ENCODE data around the gene TICAM2.

Gene TICAM2

DNA sequence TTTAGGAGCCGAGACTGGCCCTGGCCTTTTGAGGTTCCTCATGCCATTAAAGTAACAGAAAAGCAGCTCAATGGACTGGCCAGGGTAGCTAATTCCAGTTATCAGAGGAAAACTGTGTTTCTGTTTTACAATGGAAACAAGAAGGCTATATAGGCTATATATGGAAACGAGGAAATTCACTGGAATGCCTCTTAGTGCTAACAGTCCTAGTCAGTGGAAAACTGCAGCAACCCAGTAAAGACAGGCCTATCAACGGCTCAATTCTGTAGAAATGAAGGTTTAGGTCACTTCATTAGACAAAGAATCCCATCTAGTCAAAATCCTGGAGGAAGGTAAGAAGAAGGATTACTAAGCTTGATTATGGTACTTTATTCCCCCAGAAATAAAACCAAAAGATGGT, 3.2 kb upstream of the TICAM2 start:
- no peak for DNase-seq

DNA sequence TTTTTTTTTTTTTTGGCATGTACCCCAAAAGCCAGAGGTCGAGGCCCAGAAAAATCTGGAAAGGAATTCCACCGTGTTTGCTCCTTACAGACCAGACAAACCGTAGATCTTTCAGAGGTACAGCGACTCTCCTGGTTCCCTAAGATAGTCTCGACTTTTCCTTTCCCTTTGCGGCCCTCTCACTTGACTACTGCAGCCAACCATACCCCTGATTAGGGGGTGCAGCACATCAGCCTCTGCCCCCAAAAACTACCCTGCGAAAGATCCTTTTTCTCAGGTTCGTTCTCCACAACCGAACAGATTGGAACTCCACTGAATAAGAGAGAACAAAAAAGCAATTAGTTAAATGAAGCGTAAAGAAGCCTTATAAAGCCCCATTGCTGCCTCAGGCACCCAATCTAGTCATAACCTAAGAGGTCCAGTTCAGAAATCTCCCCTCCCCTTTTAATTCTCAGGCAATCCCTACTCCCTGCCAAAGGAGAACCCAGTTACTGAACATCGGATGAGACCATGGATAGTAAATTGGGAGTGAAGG, 379 bp upstream of the TICAM2 start:
- DNase-seq = no peak

- no peak for DNase-seq
Observed at GRCh38 chr5:115600766-115601165, 1.5 kb downstream of the TICAM2 start.

GRCh38 chr5:115599924-115600323, 2.4 kb downstream of the TICAM2 start:
- DNase-seq = no peak

DNA sequence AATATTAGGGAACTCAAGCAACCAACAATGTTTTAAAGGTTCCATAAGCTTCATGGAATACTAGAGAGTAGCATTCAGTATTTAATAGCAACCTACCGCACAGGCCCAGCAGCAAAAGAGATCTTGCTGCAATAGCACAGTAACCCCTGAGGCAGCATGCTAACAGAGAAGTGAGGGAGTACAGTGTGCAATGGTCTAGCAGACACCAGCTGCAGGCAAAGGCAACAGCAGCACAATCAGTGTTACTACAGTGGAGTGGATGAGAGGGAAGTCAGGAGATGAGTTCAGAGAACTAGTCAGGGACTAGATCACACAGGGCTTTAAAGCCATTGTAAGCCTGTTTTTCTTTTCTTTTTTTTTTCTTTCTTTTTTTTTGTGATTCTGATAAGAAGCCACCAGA, 2.8 kb downstream of the TICAM2 start:
- DNase-seq = peak; percentile 53 to 73

- no peak for DNase-seq
Observed at GRCh38 chr5:115594128-115595047, 7.9 kb downstream of the TICAM2 start.

GRCh38 chr5:115589043-115589442, 13.2 kb downstream of the TICAM2 start:
- DNase-seq = no peak

DNA sequence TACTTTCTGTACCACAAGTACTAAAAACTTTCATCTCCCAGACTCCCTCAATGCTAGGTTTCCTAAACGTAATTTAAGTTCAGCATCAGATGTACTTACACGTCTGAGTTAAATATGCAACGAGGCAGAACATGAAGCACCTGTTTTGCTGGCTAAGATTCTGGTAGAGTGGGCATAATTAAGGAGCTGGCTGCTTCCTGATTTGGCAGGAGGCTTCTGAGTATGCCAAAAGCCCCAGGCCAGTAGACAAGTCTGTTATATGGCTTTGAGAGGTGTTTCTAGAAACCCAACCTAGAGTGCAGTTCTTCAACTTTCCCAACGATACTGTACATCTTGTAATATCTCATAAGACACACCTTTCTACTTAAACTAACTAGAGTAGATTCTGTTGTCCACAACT, 13.6 kb downstream of the TICAM2 start:
- DNase-seq = no peak

- DNase-seq = peak; percentile 32 to 49
Observed at GRCh38 chr5:115586525-115587146, 15.6 kb downstream of the TICAM2 start.

DNA sequence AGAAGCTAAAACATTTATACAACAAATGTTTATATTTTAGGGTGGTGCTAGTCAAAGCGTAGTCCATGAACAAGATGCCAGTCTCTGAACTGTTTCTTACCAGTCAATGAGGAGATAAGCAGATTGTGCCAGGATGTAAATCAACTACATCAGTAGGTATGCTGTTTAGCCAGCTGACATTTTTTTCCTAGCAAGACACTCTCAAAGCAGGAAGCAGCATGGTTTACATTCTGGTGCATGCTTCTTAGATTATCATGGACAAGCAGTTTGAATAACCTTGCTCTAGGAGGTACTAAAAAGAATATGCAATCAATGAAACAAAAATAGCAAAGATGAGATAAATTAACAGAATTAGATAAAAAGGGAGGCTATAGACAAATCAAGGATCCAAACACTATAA, 17.0 kb downstream of the TICAM2 start:
- DNase-seq = no peak

GRCh38 chr5:115584501-115584900, 17.8 kb downstream of the TICAM2 start:
- no peak for DNase-seq

DNA sequence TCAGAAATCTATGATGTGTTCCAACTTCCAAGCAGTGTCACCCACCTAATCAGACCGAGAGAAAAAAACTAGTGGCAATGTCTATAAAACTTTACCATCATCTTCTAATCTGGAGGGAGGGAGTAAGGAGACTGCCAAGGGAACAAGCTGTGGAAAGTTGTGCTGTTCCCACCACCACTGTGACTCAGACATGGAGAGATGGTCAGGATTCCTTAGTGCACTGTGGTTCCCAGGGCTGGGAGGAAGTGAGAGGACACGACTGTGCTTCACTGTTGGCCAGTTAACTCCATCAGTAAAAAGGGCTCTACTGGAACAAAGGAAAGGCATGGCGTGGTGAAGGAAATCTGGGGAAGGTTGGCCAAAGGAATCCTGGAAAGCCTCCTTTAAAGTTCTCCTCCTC, 18.8 kb downstream of the TICAM2 start:
- DNase-seq = no peak

DNA sequence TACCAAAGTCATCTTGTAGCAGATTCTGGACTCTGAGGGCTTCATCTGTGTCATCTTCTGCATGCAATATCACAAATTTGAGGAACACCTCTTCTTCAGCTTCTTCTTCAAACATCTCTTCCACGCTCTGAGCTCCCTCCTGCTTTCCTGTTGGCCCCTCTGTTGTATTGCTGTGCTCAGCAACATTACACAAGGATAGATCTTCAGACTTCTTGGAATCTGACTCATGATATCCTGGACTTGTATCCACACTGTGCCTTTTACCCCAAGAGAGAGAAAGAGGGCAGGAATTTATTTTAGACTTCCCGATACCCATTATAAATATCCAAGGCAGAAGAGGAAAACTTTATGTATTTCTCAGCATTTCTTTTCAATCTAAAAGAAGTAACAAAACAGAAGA, 21.3 kb downstream of the TICAM2 start:
- DNase-seq = no peak

DNA sequence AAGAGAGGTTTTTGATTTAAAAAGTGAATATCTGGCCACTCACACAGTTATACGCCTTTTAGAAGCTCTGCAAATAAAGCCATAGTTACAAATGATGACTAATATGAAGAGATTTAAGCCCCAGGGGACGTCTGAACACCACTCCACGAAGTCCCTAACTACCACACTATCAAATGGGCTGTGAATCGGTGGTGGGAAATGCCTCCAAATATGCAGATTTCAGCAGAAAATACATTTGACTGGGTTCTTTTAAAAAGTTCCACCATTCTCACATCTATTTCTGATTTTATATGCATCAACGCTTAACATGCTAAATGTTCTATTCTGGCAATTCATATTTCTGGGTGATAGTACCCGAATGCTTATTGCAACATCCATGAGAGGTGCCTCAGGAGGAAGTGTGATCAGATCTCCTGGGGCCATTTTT, 22.5 kb downstream of the TICAM2 start:
- DNase-seq = no peak

- DNase-seq = no peak
Observed at GRCh38 chr5:115579216-115579615, 23.1 kb downstream of the TICAM2 start.

- DNase-seq = no peak
Observed at GRCh38 chr5:115578657-115579056, 23.6 kb downstream of the TICAM2 start.

DNA sequence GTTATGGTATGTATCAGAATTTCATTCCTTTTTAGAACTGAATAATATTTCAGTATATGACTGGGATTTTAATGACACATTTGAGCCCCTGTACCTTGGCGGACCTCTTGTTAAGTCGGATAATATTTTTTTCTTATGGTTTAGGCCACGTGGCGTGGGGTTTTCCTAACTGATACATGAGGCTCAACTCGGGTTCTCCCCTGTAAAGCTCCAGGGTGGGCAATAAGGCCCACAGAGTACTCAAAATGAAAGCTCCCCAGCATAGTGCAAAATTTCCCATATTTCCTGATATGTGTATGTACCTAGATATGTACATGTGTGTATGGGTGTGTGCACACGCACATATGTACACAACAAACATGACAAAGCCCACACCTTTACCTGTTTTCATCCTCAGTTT, 24.5 kb downstream of the TICAM2 start:
- DNase-seq = no peak

GRCh38 chr5:115577329-115577728, 24.9 kb downstream of the TICAM2 start:
- DNase-seq = no peak

GRCh38 chr5:115575167-115576070, 26.9 kb downstream of the TICAM2 start:
- no peak for DNase-seq

DNA sequence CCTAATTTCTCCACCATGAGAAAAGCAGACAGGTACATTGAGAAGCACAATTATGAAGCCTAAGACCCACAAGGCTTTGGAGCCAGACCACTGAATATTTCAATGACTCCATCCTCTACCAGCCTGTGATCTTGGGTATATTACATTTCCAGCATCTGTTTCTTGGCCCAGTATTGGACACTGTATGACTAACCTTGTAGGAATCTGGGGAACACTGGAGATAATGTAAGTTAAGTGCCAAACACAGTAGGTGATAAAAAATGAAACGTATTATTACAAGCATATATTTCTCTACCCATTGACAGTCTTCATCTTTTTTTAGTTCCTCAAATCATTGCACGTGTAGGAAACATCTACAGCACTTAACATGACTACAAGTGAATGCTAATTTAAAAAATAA, 29.1 kb downstream of the TICAM2 start:
- no peak for DNase-seq

DNA sequence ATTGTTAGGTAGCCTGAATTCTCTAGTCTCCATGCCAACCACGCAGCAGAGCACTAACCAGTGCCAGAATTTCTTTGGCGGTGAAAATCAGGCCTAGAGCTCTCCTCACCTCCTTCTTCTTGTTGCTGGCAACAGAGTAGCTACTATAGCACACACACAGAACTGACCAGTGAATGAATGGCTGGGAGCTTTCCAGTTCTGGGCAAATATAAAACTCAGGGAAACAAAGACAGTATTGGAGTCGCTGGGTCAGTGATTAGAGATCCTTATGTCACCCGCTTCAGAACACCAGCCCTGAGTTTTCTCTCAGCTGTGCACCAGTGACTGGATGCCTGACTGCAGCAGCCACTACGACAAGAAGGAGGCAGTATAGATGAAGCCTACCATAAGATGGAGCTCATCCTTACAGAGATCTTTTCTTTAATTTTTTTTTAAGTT, 30.8 kb downstream of the TICAM2 start:
- no peak for DNase-seq

DNA sequence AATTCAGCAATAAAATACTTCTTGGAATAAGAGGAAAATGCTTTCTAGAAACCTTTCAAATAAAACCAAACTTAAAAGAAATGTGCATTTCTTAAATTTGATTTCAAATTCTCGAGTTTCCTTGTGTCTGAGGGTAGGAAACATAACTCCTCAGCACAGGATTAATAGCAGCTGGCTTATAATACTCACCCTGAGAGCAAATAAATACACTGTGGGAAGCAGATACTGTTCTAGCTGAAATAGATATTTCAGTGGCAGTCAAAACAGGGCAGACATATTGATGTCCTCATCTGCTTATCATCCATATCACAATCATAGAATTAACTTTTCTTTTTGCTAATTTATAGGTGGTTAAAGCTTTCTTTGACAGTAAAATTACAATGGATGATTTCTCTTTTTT, 33.6 kb downstream of the TICAM2 start:
- no peak for DNase-seq

DNA sequence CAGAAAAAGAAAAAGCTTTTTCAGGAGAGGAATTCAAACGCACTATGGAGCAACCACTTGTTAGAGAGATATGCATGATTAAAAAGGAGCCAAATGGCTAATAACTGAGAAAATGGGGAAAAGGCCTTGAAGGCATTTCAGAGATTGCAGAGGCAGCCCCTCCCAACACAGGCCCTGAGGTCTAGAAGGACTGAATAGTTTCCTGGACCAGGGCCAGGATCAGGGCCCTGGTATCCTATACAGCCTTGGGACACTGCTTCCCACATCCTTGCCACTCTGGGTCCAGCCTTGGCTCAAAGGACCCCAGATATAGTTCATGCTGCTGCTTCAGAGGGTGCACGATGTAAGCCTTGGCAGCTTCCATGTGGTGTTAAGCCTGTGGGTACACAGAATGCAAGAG, 37.0 kb downstream of the TICAM2 start:
- no peak for DNase-seq
